Right lobe of liver (tissue), 4 donors: ENCODE results near the gene LEKR1.

Source experiments
- POLR2A ChIP-seq: fragments of 450-650 bp; IDR thresholded peaks from one replicate; pipeline ENCODE4 v1.6.1; 2017; ENCODE audit warnings: antibody characterized with exemption, mild to moderate bottlenecking
- TF ChIP-seq, protein P1 (sequence below), 4 donors: fragments of 200-600 bp in 3 of 4; fragments of 450-650 bp in 1 of 4; IDR thresholded peaks; one replicate each; pipeline versions ENCODE4 v1.5.1 to v1.8.0; 2016 to 2022; ENCODE audit warnings: antibody characterized with exemption in 4 of 4, mild to moderate bottlenecking in 2 of 4
- donor health status: DM: no; HTN: no; CAD: no.
- donor health status: DM: no; HTN: no; CAD: no.
- donor health status: DM: no; HTN: yes; CAD: no.

DNA sequence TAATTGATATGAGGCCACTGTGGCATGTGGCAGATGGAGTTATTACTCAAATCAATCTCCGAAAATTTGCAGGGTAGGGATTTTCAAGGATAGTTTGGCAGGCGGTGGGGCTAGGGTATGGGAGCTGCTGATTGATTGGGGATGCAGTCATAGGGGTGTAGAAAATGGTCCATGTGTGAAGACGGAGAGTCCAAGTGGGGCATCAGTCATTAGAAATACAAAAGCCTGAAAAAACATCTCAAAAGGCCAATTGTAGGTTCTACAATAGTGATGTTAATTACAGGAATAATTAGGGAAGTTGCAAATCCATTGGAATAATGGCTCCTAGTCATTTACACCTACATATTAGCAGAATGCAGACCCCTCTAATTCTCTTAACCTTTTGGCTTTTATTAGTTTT is 4.9 kb downstream of the LEKR1 start:
- TF ChIP-seq, protein P1, sequence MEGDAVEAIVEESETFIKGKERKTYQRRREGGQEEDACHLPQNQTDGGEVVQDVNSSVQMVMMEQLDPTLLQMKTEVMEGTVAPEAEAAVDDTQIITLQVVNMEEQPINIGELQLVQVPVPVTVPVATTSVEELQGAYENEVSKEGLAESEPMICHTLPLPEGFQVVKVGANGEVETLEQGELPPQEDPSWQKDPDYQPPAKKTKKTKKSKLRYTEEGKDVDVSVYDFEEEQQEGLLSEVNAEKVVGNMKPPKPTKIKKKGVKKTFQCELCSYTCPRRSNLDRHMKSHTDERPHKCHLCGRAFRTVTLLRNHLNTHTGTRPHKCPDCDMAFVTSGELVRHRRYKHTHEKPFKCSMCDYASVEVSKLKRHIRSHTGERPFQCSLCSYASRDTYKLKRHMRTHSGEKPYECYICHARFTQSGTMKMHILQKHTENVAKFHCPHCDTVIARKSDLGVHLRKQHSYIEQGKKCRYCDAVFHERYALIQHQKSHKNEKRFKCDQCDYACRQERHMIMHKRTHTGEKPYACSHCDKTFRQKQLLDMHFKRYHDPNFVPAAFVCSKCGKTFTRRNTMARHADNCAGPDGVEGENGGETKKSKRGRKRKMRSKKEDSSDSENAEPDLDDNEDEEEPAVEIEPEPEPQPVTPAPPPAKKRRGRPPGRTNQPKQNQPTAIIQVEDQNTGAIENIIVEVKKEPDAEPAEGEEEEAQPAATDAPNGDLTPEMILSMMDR (IDR thresholded peaks at IDR 0.05) = no peak
- no peak for TF ChIP-seq POLR2A
